Measurements from ENCODE around the gene WWOX. TPM values are rescaled to one million over a fixed set of nuclear protein-coding genes. Genes with fewer than 3 reads are reported as not detected.

The WWOX gene
- total and polyA plus RNA-seq, 2 donors (not counting 1 experiment from before 2014, with no cell fraction given) = 10.5 to 42.3 TPM

DNA sequence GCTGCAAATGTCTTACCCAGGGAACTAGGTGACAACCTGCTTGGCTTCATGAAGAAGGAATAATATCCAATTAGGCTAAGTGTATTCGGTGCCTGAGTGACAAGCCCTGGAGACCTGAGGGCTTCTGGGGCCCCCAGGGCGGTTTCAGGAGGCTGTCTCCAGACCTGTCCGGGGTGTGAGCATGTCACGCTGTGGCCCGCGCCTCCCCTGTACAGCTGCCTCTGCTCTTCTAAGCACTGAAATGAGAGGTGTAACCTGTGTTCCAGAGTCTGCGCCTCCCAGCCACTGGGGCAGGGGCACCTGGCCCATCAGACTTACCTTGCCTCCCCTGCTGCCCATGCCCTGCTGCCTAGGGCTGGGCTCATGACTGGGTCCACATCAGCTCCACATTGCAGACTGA lies 114.3 kb downstream of the WWOX start:
- CTCF ChIA-PET = no interaction called here
- no peak overlapping the region for H3K4me3 ChIP-seq (ENCODE audit: control extremely low read depth in 1 of 5, extremely low read depth in 1 of 5, insufficient read depth in 1 of 5, low read depth in 2 of 5, low read length in 4 of 5)
- whole genome bisulfite sequencing (ENCODE audit: insufficient coverage) = 94% methylated on average over 7 of the region's 7 CpGs
- Mint-ChIP-seq H3K27ac (no peak overlapping the region), H3K4me3 (no peak overlapping the region), H3K9me3 (ENCODE audit: insufficient read depth) (no peaks in the 10 kb centered on the region), H3K27me3 (no peaks in the 10 kb centered on the region), H3K4me1 (peaks cover 9% of the 10 kb centered on the region)
- H3K9me3 ChIP-seq (ENCODE audit: control extremely low read depth in 1 of 3, control insufficient read depth in 2 of 3, insufficient read depth in 1 of 3, low read length in 2 of 3) = peaks cover 0 to 13% (median 0%) of the 10 kb centered on the region in 3 donors
- POLR2A ChIA-PET = no interaction called here
- H3K79me2 ChIP-seq (ENCODE audit: control insufficient read depth, insufficient read depth, low read length) = no peaks in the 10 kb centered on the region
- intact Hi-C loops (cut with micrococcal nuclease) = no loop called here
- H3K36me3 ChIP-seq (replicated peaks in 1 of 2; ENCODE audit: control extremely low read depth in 1 of 2, control insufficient read depth in 1 of 2, extremely low read depth in 1 of 2, insufficient read depth in 2 of 2, low read length in 1 of 2) = no peaks in the 10 kb centered on the region
- H3K27ac ChIP-seq (ENCODE audit: low read length in 2 of 2) = no peak overlapping the region
- no peaks in the 10 kb centered on the region for H3K27me3 ChIP-seq (replicated peaks in 1 of 4; ENCODE audit: control extremely low read depth in 1 of 4, control insufficient read depth in 3 of 4, insufficient read depth in 4 of 4, low read length in 3 of 4)
- no peaks in the 10 kb centered on the region for H4K20me1 ChIP-seq (ENCODE audit: control insufficient read depth, insufficient read depth, low read length, poor library complexity, severe bottlenecking)
- no peak overlapping the region for H3K4me2 ChIP-seq (replicated peaks; ENCODE audit: low read depth, low read length, poor library complexity, severe bottlenecking)
- TF ChIP-seq CTCF (IDR thresholded peaks at IDR 0.05) (no peak), EZH2 (IDR thresholded peaks at IDR 0.05; ENCODE audit: borderline replicate concordance, insufficient read depth, low read depth, low read length, poor library complexity, severe bottlenecking) (no peak)
- no peaks in the 10 kb centered on the region for H3K4me1 ChIP-seq (ENCODE audit: control insufficient read depth in 2 of 2, insufficient read depth in 2 of 2, low read length in 2 of 2)
- no peak overlapping the region for H2AFZ ChIP-seq (ENCODE audit: insufficient read depth, low read depth, low read length, poor library complexity, severe bottlenecking)
- no peak overlapping the region for H3K9ac ChIP-seq (ENCODE audit: low read length)
- ATAC-seq (ENCODE audit: low read depth) (no peak), DNase-seq (no peak)

- no peak overlapping the region for H3K27ac Mint-ChIP-seq
- POLR2A ChIA-PET = no interaction called here
Observed at GRCh38 chr16:78215222-78215621, 115.8 kb downstream of the WWOX start.

More at GRCh38 chr16:78215222-78215621, 115.8 kb downstream of the WWOX start:
- Histone ChIP-seq H3K79me2 (ENCODE audit: control insufficient read depth, insufficient read depth, low read length) (no peaks in the 10 kb centered on the region), H3K36me3 (replicated peaks in 1 of 2; ENCODE audit: control extremely low read depth in 1 of 2, control insufficient read depth in 1 of 2, extremely low read depth in 1 of 2, insufficient read depth in 2 of 2, low read length in 1 of 2) (no peaks in the 10 kb centered on the region), H3K4me1 (ENCODE audit: control insufficient read depth in 2 of 2, insufficient read depth in 2 of 2, low read length in 2 of 2) (no peaks in the 10 kb centered on the region), H2AFZ (ENCODE audit: insufficient read depth, low read depth, low read length, poor library complexity, severe bottlenecking) (no peak overlapping the region), H3K27me3 (replicated peaks in 1 of 4; ENCODE audit: control extremely low read depth in 1 of 4, control insufficient read depth in 3 of 4, insufficient read depth in 4 of 4, low read length in 3 of 4) (no peaks in the 10 kb centered on the region), H3K27ac (ENCODE audit: low read length in 2 of 2) (no peak overlapping the region), H3K4me3 (ENCODE audit: control extremely low read depth in 1 of 5, extremely low read depth in 1 of 5, insufficient read depth in 1 of 5, low read depth in 2 of 5, low read length in 4 of 5) (no peak overlapping the region), H3K4me2 (replicated peaks; ENCODE audit: low read depth, low read length, poor library complexity, severe bottlenecking) (no peak overlapping the region), H3K9me3 (ENCODE audit: control extremely low read depth in 1 of 3, control insufficient read depth in 2 of 3, insufficient read depth in 1 of 3, low read length in 2 of 3) (peaks cover 0 to 13% (median 0%) of the 10 kb centered on the region in 3 donors), H3K9ac (ENCODE audit: low read length) (no peak overlapping the region), H4K20me1 (ENCODE audit: control insufficient read depth, insufficient read depth, low read length, poor library complexity, severe bottlenecking) (no peaks in the 10 kb centered on the region)
- H3K4me1 Mint-ChIP-seq = peaks cover 9% of the 10 kb centered on the region
- CTCF ChIA-PET = no interaction called here
- intact Hi-C loops (cut with micrococcal nuclease) = no loop called here
- WGBS (ENCODE audit: insufficient coverage) = 100% methylated on average over 7 of the region's 9 CpGs
- H3K27me3 Mint-ChIP-seq = no peaks in the 10 kb centered on the region
- ATAC-seq (ENCODE audit: low read depth) (no peak), DNase-seq (no peak)
- no peak for TF ChIP-seq CTCF (IDR thresholded peaks at IDR 0.05)
- no peak for TF ChIP-seq EZH2 (IDR thresholded peaks at IDR 0.05; ENCODE audit: borderline replicate concordance, insufficient read depth, low read depth, low read length, poor library complexity, severe bottlenecking)
- H3K4me3 Mint-ChIP-seq = no peak overlapping the region
- H3K9me3 Mint-ChIP-seq (ENCODE audit: insufficient read depth) = no peaks in the 10 kb centered on the region
